NCI-H2227 (cell line): ENCODE results near the gene SORL1.
"Not testable (repeated sequence)": the region's sequence is repeated elsewhere in the genome, so short reads cannot be mapped to it uniquely, and the experiment has no call there.

Experiments used
- DNase-seq: peaks from one replicate; lab custom pipeline; 2025; ENCODE audit not compliant: unreplicated experiment; lab: John Stamatoyannopoulos, UW

The SORL1 gene, protein sequence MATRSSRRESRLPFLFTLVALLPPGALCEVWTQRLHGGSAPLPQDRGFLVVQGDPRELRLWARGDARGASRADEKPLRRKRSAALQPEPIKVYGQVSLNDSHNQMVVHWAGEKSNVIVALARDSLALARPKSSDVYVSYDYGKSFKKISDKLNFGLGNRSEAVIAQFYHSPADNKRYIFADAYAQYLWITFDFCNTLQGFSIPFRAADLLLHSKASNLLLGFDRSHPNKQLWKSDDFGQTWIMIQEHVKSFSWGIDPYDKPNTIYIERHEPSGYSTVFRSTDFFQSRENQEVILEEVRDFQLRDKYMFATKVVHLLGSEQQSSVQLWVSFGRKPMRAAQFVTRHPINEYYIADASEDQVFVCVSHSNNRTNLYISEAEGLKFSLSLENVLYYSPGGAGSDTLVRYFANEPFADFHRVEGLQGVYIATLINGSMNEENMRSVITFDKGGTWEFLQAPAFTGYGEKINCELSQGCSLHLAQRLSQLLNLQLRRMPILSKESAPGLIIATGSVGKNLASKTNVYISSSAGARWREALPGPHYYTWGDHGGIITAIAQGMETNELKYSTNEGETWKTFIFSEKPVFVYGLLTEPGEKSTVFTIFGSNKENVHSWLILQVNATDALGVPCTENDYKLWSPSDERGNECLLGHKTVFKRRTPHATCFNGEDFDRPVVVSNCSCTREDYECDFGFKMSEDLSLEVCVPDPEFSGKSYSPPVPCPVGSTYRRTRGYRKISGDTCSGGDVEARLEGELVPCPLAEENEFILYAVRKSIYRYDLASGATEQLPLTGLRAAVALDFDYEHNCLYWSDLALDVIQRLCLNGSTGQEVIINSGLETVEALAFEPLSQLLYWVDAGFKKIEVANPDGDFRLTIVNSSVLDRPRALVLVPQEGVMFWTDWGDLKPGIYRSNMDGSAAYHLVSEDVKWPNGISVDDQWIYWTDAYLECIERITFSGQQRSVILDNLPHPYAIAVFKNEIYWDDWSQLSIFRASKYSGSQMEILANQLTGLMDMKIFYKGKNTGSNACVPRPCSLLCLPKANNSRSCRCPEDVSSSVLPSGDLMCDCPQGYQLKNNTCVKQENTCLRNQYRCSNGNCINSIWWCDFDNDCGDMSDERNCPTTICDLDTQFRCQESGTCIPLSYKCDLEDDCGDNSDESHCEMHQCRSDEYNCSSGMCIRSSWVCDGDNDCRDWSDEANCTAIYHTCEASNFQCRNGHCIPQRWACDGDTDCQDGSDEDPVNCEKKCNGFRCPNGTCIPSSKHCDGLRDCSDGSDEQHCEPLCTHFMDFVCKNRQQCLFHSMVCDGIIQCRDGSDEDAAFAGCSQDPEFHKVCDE (N-terminal part only)

DNA sequence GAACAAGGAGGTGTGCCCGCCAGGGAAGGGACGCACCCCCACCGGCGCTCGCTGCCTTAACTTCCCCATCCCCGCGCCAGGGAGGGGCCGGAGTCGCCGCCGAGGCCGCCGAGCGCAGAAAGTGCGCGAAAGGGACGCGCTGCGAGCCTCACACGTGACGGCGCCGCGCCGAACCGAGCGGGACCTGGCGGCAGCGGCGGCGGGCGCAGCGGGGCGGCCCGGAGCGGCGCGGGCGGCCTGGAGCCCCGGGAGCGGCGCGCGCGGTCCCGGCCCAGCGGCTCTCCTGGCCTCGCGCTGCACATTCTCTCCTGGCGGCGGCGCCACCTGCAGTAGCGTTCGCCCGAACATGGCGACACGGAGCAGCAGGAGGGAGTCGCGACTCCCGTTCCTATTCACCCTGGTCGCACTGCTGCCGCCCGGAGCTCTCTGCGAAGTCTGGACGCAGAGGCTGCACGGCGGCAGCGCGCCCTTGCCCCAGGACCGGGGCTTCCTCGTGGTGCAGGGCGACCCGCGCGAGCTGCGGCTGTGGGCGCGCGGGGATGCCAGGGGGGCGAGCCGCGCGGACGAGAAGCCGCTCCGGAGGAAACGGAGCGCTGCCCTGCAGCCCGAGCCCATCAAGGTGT is at the start of gene SORL1:
Gene SORL1 (plus strand): TSS at position 329 of the 623 bp plus-strand sequence. CDS start 18 bp downstream, at position 347.
- DNase-seq: peak; percentile 80

- no peak for DNase-seq
Observed at GRCh38 chr11:121405646-121406045, 46.5 kb upstream of the SORL1 start.

DNA sequence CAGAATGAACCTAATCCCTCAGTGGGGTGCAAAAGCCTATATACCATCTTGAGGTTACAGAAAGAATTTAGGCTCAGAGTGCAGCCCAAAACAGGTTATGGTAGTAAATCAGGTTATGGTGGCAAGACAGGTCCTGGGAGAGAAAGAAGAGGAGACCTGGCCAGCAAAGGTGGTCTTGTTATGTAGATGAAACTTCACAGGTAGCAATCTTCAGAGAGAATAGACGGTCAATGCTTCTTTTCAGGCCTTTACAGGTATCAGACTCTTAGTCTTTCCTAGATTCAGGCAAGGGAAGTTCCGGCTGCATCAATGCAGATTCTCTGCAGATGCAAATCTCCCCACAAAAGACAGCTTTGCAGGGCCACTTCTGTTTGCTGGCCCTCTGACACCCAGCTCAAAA is 45.8 kb upstream of the SORL1 start:
- DNase-seq: no peak

- no peak for DNase-seq
Observed at GRCh38 chr11:121408830-121409229, 43.3 kb upstream of the SORL1 start.

DNA sequence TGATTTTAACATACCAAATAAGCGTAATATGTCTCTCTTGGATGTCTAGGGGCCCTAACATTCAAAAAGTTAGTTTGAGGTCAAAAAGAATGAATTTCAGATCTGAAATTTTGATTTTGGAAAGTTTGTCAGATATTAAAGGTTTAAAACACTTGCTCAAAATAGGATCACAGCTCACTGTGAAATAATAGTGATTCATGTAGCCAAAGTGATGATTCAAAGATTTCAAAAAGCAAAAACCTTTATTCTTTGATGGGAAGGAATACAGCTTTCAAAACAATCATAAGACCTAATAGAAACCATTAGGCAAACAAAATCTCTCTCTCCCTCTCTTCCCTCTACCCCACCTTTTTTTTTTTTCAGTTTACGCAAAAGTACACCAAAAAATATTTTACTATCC is 42.1 kb upstream of the SORL1 start:
- not testable (repeated sequence) for DNase-seq

DNA sequence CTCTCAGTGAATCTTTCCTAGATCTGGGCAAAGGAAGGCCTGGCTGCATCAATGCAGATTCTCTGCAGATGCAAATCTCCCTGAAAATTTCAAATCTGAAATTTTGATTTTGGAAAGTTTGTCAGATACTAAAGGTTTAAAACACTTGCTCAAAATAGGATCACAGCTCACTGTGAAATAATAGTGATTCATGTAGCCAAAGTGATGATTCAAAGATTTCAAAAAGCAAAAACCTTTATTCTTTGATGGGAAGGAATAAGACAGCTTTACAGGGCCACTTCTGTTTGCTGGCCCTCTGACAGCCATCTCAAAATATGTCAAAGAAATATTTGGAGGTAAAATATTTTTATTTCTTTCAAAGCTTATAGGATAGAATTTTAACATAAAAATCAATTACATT is 40.8 kb upstream of the SORL1 start:
- DNase-seq: not testable (repeated sequence)

DNA sequence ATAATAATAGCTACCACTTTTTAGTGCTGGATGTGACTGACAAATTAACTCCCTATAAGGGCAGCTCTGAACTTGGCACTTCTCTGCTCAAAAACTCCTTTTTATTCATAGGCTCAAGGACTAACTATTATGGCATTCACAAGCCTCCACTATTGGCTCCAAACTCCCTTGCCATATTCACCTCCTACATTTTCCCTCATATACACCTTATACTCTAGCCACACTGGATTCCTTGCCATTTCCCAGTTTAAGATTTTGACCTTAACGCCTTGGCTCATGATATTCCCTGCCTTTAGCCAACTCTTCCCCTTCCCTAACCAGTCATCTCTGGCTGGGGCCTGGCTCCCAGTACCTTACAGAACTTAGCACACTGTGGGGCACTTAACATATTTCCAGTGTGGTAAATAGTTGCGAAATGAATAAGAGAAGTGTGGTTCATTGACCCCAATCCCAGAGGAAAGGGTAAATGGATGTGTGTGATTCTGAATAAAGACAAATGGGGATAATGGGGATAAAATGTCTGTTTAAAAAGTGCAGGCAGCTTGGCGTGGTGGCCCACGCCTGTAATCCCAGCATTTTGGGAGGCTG is 40.0 kb upstream of the SORL1 start:
- no peak for DNase-seq

DNA sequence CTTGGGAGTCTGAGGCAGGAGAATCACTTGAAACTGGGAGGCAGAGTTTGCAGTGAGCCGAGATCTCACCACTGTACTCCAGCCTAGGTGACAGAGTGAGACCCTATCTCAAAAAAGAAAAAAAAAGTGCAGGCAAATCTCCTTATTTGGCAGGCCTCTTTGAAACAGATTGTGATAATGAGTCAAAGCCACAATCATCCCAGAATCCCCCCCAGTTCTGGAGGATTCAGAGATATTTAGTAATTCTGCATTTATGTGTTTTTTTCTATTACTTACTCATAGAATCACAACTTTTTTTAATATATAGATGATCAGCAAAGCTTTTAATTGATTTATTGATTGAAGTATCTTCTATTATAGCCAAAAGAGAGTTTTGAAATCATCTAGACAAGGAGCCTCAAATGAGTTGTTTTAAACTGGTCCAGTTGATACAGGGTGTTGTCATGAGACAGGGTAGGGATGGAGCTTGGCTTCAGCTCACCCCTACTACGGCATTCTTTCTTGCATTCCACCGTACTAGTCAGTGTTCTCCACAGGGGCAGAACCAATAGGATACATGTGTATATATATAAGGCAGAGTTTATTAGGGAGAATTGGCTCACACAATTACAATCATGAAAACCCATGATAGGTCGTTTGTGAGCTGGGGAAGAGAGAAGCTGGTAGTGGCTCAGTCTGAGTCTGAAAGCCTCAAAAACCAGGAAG is 39.3 kb upstream of the SORL1 start:
- no peak for DNase-seq

- DNase-seq: no peak
Observed at GRCh38 chr11:121414141-121414913, 37.8 kb upstream of the SORL1 start.

DNA sequence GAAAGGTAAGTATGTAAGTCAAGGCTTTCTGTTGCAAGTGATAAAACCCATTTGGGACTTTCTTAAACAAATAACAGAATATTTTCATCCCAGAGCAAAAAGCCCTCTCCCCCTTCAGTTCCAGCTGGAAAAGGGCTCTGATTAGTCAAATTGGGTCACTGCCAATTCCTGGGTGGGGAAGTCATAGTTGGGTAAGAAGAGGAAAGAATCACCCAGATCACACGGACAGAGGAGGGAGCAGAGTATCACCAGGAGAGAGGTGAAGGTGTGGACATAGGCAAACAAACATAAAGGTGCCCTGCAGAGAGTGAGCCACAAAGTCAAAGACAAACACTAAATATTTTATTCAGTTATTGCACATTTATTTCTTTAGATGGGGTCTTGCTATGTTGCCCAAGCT is 36.3 kb upstream of the SORL1 start:
- no peak for DNase-seq

GRCh38 chr11:121417055-121417551 is 35.0 kb upstream of the SORL1 start:
- DNase-seq: no peak

DNA sequence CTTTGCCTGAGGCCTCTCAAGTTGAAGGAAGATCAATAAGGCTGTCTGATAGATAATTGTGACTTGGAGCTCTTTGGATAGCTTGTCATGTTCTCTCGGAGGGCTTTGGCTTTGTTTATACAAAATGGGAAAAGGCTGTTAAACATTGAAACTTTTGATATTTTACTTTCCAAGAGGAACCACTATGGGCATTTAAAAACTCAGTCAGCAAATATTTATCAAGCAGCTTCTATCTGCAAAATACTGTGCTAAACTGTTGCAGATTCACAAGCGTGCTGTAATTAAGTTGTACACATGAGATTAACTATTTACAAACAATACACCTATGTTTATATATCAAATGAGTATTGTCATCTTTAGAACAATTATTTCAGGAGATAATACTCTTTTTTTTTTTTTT is 34.5 kb upstream of the SORL1 start:
- no peak for DNase-seq

DNA sequence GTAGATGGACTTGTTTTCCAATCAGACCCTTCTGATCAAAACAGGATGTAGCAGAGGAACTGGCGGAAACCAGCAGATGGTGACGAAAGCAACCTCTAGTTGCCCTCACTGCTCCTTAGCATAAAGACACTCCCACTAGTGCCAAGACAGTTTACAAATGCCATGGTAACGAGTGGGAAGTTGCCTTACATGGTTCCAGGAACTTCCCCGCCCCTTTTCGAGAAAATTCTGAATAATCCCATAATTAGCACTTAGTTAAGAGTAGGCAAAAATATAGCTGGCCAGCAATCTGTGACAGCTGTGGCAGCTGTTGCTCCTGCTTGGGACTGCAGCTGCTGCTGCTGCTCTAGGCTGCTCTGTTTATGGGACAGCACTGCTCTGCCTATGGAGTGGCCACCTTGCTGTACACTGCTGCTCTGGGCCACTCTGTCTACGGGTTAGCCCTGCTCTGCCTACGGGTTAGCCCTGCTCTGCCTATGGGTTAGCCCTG is 33.4 kb upstream of the SORL1 start:
- DNase-seq: no peak

GRCh38 chr11:121419836-121420235 is 32.3 kb upstream of the SORL1 start:
- DNase-seq: no peak

- DNase-seq: no peak
Observed at GRCh38 chr11:121420398-121420797, 31.7 kb upstream of the SORL1 start.

- no peak for DNase-seq
Observed at GRCh38 chr11:121421149-121421901, 30.8 kb upstream of the SORL1 start.

GRCh38 chr11:121422675-121423074 is 29.4 kb upstream of the SORL1 start:
- no peak for DNase-seq

DNA sequence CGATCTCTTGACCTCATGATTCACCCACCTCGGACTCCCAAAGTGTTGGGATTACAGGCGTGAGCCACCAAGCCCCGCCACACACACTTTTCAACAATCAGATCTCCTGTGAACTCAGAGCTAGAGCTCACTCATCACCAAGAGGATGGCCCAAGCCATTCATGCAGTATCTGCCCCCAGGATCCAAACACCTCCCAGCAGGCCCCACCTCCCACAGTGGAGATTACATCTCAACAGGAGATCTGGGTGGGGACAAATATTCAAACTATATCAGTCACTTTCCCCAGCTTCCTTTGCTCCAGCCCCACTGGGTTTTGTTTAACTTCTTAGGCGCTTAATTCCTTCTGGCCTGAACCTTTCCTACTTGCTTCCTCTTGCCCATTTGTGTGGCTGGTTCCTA is 26.3 kb upstream of the SORL1 start:
- DNase-seq: no peak
